ENCODE data around the gene ENO2. TPM values are rescaled to one million over a fixed set of nuclear protein-coding genes. Genes with fewer than 3 reads are reported as not detected.
A peak's percentile ranks its signal among the peaks of the same experiment; 100 is the strongest.

The ENO2 gene
- total and polyA plus RNA-seq, 2 donors (not counting 1 experiment from before 2014, with no cell fraction given) = 20.3 to 43.0 TPM

GRCh38 chr12:6967651-6968100 is 53.3 kb downstream of the ENO2 start:
- peaks cover 7% of the 10 kb centered on the region for H3K4me1 ChIP-seq (ENCODE audit: control insufficient read depth, extremely low read depth, insufficient read depth, low read length)
- no peak overlapping the region for H3K9ac ChIP-seq (ENCODE audit: insufficient read depth, low read length)
- H3K27me3 ChIP-seq (ENCODE audit: control insufficient read depth, insufficient read depth, low read length) = no peaks in the 10 kb centered on the region
- no peak for DNase-seq (ENCODE audit: low read depth in 2 of 2)
- H3K36me3 ChIP-seq (ENCODE audit: control insufficient read depth, insufficient read depth, low read length) = peaks cover 24% of the 10 kb centered on the region
- H3K4me2 ChIP-seq (ENCODE audit: extremely low read depth, insufficient read depth, low read length) = no peak overlapping the region
- H3K4me3 ChIP-seq (replicated peaks in 1 of 4; ENCODE audit: control extremely low read depth in 1 of 4, insufficient read depth in 1 of 4, low read depth in 3 of 4, low read length in 4 of 4) = no peak overlapping the region
- peaks cover 44% of the 10 kb centered on the region for H3K79me2 ChIP-seq (ENCODE audit: control insufficient read depth, insufficient read depth, low read length)
- H3K9me3 ChIP-seq (ENCODE audit: control insufficient read depth, insufficient read depth, low read depth, low read length) = no peaks in the 10 kb centered on the region
- H3K27ac ChIP-seq (ENCODE audit: insufficient read depth, low read length) = no peak overlapping the region
- no peak overlapping the region for H2AFZ ChIP-seq (ENCODE audit: low read length)
- TF ChIP-seq EZH2 (IDR thresholded peaks at IDR 0.05; ENCODE audit: low read length, missing control alignments) (no peak), CTCF (conservative IDR thresholded peaks at IDR 0.05 in 1 of 2, IDR thresholded peaks at IDR 0.05 in 1 of 2; ENCODE audit: low read depth in 1 of 2, low read length in 2 of 2) (no peak)
- no peaks in the 10 kb centered on the region for H4K20me1 ChIP-seq (ENCODE audit: control insufficient read depth, extremely low read depth, insufficient read depth, low read length)

- H3K27ac ChIP-seq (ENCODE audit: insufficient read depth, low read length) = no peak overlapping the region
- peak overlapping the region in 1 of 4 experiments; percentile 98 for H3K4me3 ChIP-seq (replicated peaks in 1 of 4; ENCODE audit: control extremely low read depth in 1 of 4, insufficient read depth in 1 of 4, low read depth in 3 of 4, low read length in 4 of 4)
- H3K9ac ChIP-seq (ENCODE audit: insufficient read depth, low read length) = no peak overlapping the region
These were observed 54.0 kb downstream of the ENO2 start for GRCh38 chr12:6968426-6968825.

GRCh38 chr12:6970096-6970527 is 55.7 kb downstream of the ENO2 start:
- Histone ChIP-seq H3K9me3 (ENCODE audit: control insufficient read depth, insufficient read depth, low read depth, low read length) (no peaks in the 10 kb centered on the region), H4K20me1 (ENCODE audit: control insufficient read depth, extremely low read depth, insufficient read depth, low read length) (no peaks in the 10 kb centered on the region), H2AFZ (ENCODE audit: low read length) (no peak overlapping the region), H3K4me1 (ENCODE audit: control insufficient read depth, extremely low read depth, insufficient read depth, low read length) (peaks cover 5% of the 10 kb centered on the region), H3K36me3 (ENCODE audit: control insufficient read depth, insufficient read depth, low read length) (peaks cover 32% of the 10 kb centered on the region), H3K27ac (ENCODE audit: insufficient read depth, low read length) (peak overlapping the region; percentile 68), H3K4me2 (ENCODE audit: extremely low read depth, insufficient read depth, low read length) (peak overlapping the region; percentile 90), H3K9ac (ENCODE audit: insufficient read depth, low read length) (peak overlapping the region; percentile 79), H3K79me2 (ENCODE audit: control insufficient read depth, insufficient read depth, low read length) (peaks cover 48% of the 10 kb centered on the region), H3K27me3 (ENCODE audit: control insufficient read depth, insufficient read depth, low read length) (no peaks in the 10 kb centered on the region), H3K4me3 (replicated peaks in 1 of 4; ENCODE audit: control extremely low read depth in 1 of 4, insufficient read depth in 1 of 4, low read depth in 3 of 4, low read length in 4 of 4) (peak overlapping the region; percentile 73 to 99 (median 95))
- TF ChIP-seq EZH2 (IDR thresholded peaks at IDR 0.05; ENCODE audit: low read length, missing control alignments) = no peak
- TF ChIP-seq CTCF (conservative IDR thresholded peaks at IDR 0.05 in 1 of 2, IDR thresholded peaks at IDR 0.05 in 1 of 2; ENCODE audit: low read depth in 1 of 2, low read length in 2 of 2) = no peak
- DNase-seq (ENCODE audit: low read depth in 2 of 2) = no peak

More at GRCh38 chr12:6968426-6968825, 54.0 kb downstream of the ENO2 start:
- no peaks in the 10 kb centered on the region for H4K20me1 ChIP-seq (ENCODE audit: control insufficient read depth, extremely low read depth, insufficient read depth, low read length)
- H3K9me3 ChIP-seq (ENCODE audit: control insufficient read depth, insufficient read depth, low read depth, low read length) = no peaks in the 10 kb centered on the region
- H3K4me2 ChIP-seq (ENCODE audit: extremely low read depth, insufficient read depth, low read length) = no peak overlapping the region
- H3K36me3 ChIP-seq (ENCODE audit: control insufficient read depth, insufficient read depth, low read length) = peaks cover 24% of the 10 kb centered on the region
- peaks cover 48% of the 10 kb centered on the region for H3K79me2 ChIP-seq (ENCODE audit: control insufficient read depth, insufficient read depth, low read length)
- no peak for DNase-seq (ENCODE audit: low read depth in 2 of 2)
- no peak for TF ChIP-seq EZH2 (IDR thresholded peaks at IDR 0.05; ENCODE audit: low read length, missing control alignments)
- H3K4me1 ChIP-seq (ENCODE audit: control insufficient read depth, extremely low read depth, insufficient read depth, low read length) = peaks cover 7% of the 10 kb centered on the region
- H3K27me3 ChIP-seq (ENCODE audit: control insufficient read depth, insufficient read depth, low read length) = no peaks in the 10 kb centered on the region
- no peak overlapping the region for H2AFZ ChIP-seq (ENCODE audit: low read length)

Other genes with a start within 250 kb of the ENO2 start
- gene ZNF384, start 225.2 kb upstream of the ENO2 start, total RNA-seq = 9.8 and 12.2 TPM in 2 replicates
- gene ZNF384, start 225.2 kb upstream of the ENO2 start, polyA plus RNA-seq = 34.8 and 49.6 TPM in 2 replicates
- under 0.01 and 0.17 TPM in 2 replicates for gene PIANP, start 213.8 kb upstream of the ENO2 start, total RNA-seq
- 0.49 and 0.87 TPM in 2 replicates for gene PIANP, start 213.8 kb upstream of the ENO2 start, polyA plus RNA-seq
- 67.0 and 79.1 TPM in 2 replicates for gene COPS7A, start 190.5 kb upstream of the ENO2 start, total RNA-seq
- gene COPS7A, start 190.5 kb upstream of the ENO2 start, polyA plus RNA-seq = 114 and 138 TPM in 2 replicates
- 88.6 and 106 TPM in 2 replicates for gene MLF2, start 161.4 kb upstream of the ENO2 start, total RNA-seq
- gene MLF2, start 161.4 kb upstream of the ENO2 start, polyA plus RNA-seq = 287 and 289 TPM in 2 replicates
- 29.5 and 63.6 TPM in 2 replicates for gene PTMS, start 148.2 kb upstream of the ENO2 start, total RNA-seq
- gene PTMS, start 148.2 kb upstream of the ENO2 start, polyA plus RNA-seq = 269 and 312 TPM in 2 replicates
- 0.17 and 0.26 TPM in 2 replicates for gene LAG3, start 142.1 kb upstream of the ENO2 start, total RNA-seq
- gene LAG3, start 142.1 kb upstream of the ENO2 start, polyA plus RNA-seq = 0.09 and 0.17 TPM in 2 replicates
- 14.4 and 27.2 TPM in 2 replicates for gene CD4, start 125.1 kb upstream of the ENO2 start, total RNA-seq
- 50.8 and 152 TPM in 2 replicates for gene CD4, start 125.1 kb upstream of the ENO2 start, polyA plus RNA-seq
- 11.1 and 11.8 TPM in 2 replicates for gene GPR162, start 92.8 kb upstream of the ENO2 start, total RNA-seq
- 3.3 and 5.6 TPM in 2 replicates for gene GPR162, start 92.8 kb upstream of the ENO2 start, polyA plus RNA-seq
- gene P3H3, start 86.2 kb upstream of the ENO2 start, total RNA-seq = 72.4 and 96.3 TPM in 2 replicates
- 39.8 and 44.0 TPM in 2 replicates for gene P3H3, start 86.2 kb upstream of the ENO2 start, polyA plus RNA-seq
- 1.3 and 1.7 TPM in 2 replicates for gene GNB3, start 73.7 kb upstream of the ENO2 start, total RNA-seq
- gene GNB3, start 73.7 kb upstream of the ENO2 start, polyA plus RNA-seq = 2.7 and 3.7 TPM in 2 replicates
- gene CDCA3, start 63.3 kb upstream of the ENO2 start, total RNA-seq = 1.5 and 9.1 TPM in 2 replicates
- gene CDCA3, start 63.3 kb upstream of the ENO2 start, polyA plus RNA-seq = 9.4 and 56.9 TPM in 2 replicates
- 53.4 and 69.9 TPM in 2 replicates for gene USP5, start 62.4 kb upstream of the ENO2 start, total RNA-seq
- 42.2 and 66.3 TPM in 2 replicates for gene USP5, start 62.4 kb upstream of the ENO2 start, polyA plus RNA-seq
- 906 and 934 TPM in 2 replicates for gene TPI1, start 47.0 kb upstream of the ENO2 start, total RNA-seq
- 1,617 and 1,654 TPM in 2 replicates for gene TPI1, start 47.0 kb upstream of the ENO2 start, polyA plus RNA-seq
- gene SPSB2, start 41.3 kb upstream of the ENO2 start, total RNA-seq = 12.7 and 12.8 TPM in 2 replicates
- gene SPSB2, start 41.3 kb upstream of the ENO2 start, polyA plus RNA-seq = 1.8 and 2.5 TPM in 2 replicates
- gene LRRC23, start 9.8 kb upstream of the ENO2 start, total RNA-seq = 9.6 and 14.9 TPM in 2 replicates
- 5.6 and 6.4 TPM in 2 replicates for gene LRRC23, start 9.8 kb upstream of the ENO2 start, polyA plus RNA-seq
- 8.2 and 21.5 TPM in 2 replicates for gene ATN1, start 13.4 kb downstream of the ENO2 start, total RNA-seq
- gene ATN1, start 13.4 kb downstream of the ENO2 start, polyA plus RNA-seq = 9.4 and 14.5 TPM in 2 replicates
- gene RNU7-1, start 29.2 kb downstream of the ENO2 start, total RNA-seq = not detected in 2 replicates
- not detected in 2 replicates for gene RNU7-1, start 29.2 kb downstream of the ENO2 start, polyA plus RNA-seq
- gene C12orf57, start 29.4 kb downstream of the ENO2 start, total RNA-seq = 107 and 177 TPM in 2 replicates
- gene C12orf57, start 29.4 kb downstream of the ENO2 start, polyA plus RNA-seq = 172 and 220 TPM in 2 replicates
- 0.26 TPM in 1 of 2 replicates, not detected in the other for gene PTPN6, start 36.8 kb downstream of the ENO2 start, total RNA-seq
- 0.06 TPM in 1 of 2 replicates, not detected in the other for gene PTPN6, start 36.8 kb downstream of the ENO2 start, polyA plus RNA-seq
- gene PHB2, start 56.1 kb downstream of the ENO2 start, total RNA-seq = 112 and 169 TPM in 2 replicates
- 193 and 266 TPM in 2 replicates for gene PHB2, start 56.1 kb downstream of the ENO2 start, polyA plus RNA-seq
- 27.4 and 31.6 TPM in 2 replicates for gene EMG1, start 56.3 kb downstream of the ENO2 start, total RNA-seq
- gene EMG1, start 56.3 kb downstream of the ENO2 start, polyA plus RNA-seq = 33.4 and 46.4 TPM in 2 replicates
- 10.0 and 11.4 TPM in 2 replicates for gene LPCAT3, start 103.9 kb downstream of the ENO2 start, total RNA-seq
- 48.5 and 54.0 TPM in 2 replicates for gene LPCAT3, start 103.9 kb downstream of the ENO2 start, polyA plus RNA-seq
- gene C1S, start 146.1 kb downstream of the ENO2 start, total RNA-seq = 997 and 1,549 TPM in 2 replicates
- gene C1S, start 146.1 kb downstream of the ENO2 start, polyA plus RNA-seq = 265 and 507 TPM in 2 replicates
- 407 and 650 TPM in 2 replicates for gene C1R, start 177.9 kb downstream of the ENO2 start, total RNA-seq
- 284 and 617 TPM in 2 replicates for gene C1R, start 177.9 kb downstream of the ENO2 start, polyA plus RNA-seq
- gene C1RL, start 194.6 kb downstream of the ENO2 start, total RNA-seq = 34.4 and 64.9 TPM in 2 replicates
- gene C1RL, start 194.6 kb downstream of the ENO2 start, polyA plus RNA-seq = 26.8 and 46.2 TPM in 2 replicates
- gene RBP5, start 214.3 kb downstream of the ENO2 start, total RNA-seq = 0.26 TPM in 1 of 2 replicates, not detected in the other
- gene RBP5, start 214.3 kb downstream of the ENO2 start, polyA plus RNA-seq = not detected in 2 replicates
- 9.5 and 23.5 TPM in 2 replicates for gene CLSTN3, start 215.8 kb downstream of the ENO2 start, total RNA-seq
- gene CLSTN3, start 215.8 kb downstream of the ENO2 start, polyA plus RNA-seq = 8.3 and 11.9 TPM in 2 replicates

Measured in fibroblast of lung (primary cell).